SK-N-SH (cell line): ENCODE measurements around the gene ZBED1. TPM values are rescaled to one million over a fixed set of nuclear protein-coding genes. Genes with fewer than 3 reads are reported as not detected.

ENCODE experiments used
- CTCF ChIA-PET: fragments of 300-600, 350-600 bp; formaldehyde crosslinking; extraction: SDS; loops from one replicate; lab custom pipeline; 2021; lab: Yijun Ruan, JAX
- POLR2A ChIA-PET: fragments of 350-600 bp; sonication (Branson Sonifier 250); formaldehyde crosslinking; extraction: SDS; loops from one replicate; lab custom pipeline; 2020; ENCODE audit warnings: antibody characterized with exemption, inconsistent platforms; lab: Yijun Ruan, JAX
- DNase-seq: peaks from one replicate; pipeline ENCODE4 v3.0.0; 2012
- H2AFZ ChIP-seq: fragments of 200-600 bp; sonication (generic); 2 replicates; pipeline ENCODE4 v1.8.1; 2016; ENCODE audit warnings: antibody characterized with exemption, mild to moderate bottlenecking, low read depth
- H3F3A ChIP-seq: fragments of 200-600 bp; sonication (generic); replicated peaks from 2 replicates; pipeline ENCODE3; 2016; ENCODE audit warnings: antibody characterized with exemption, mild to moderate bottlenecking; ENCODE audit not compliant: insufficient read depth
- H3K27ac ChIP-seq, 2 experiments: fragments of 200-500 bp in 1 of 2; fragments of 200-600 bp in 1 of 2; sonication (Bioruptor generic) in 1 of 2; sonication (generic), shearing (Covaris generic) in 1 of 2; 2 replicates each; pipeline versions ENCODE4 v1.5.1 to v1.6.1; 2014 to 2016; ENCODE audit warnings: low read depth in 2 of 2, inconsistent platforms in 1 of 2, low read length in 1 of 2, mild to moderate bottlenecking in 1 of 2, mixed read lengths in 1 of 2
- H3K27me3 ChIP-seq: fragments of 200-600 bp; sonication (generic), shearing (Covaris generic); 2 replicates; pipeline ENCODE4 v1.6.1; 2016; ENCODE audit warnings: mixed run types; ENCODE audit not compliant: insufficient read depth
- H3K36me3 ChIP-seq, 2 experiments: fragments of 200-500 bp in 1 of 2; fragments of 200-600 bp in 1 of 2; sonication (Bioruptor generic) in 1 of 2; sonication (generic) in 1 of 2; replicated peaks in 1 of 2; 2 replicates each; pipeline versions ENCODE3 to v1.5.1; 2014 to 2016; ENCODE audit warnings: low read length in 1 of 2, mild to moderate bottlenecking in 1 of 2; ENCODE audit not compliant: insufficient read depth in 2 of 2, control insufficient read depth in 1 of 2
- H3K4me1 ChIP-seq, 2 experiments: fragments of 200-500 bp in 1 of 2; fragments of 200-600 bp in 1 of 2; sonication (Bioruptor generic) in 1 of 2; sonication (generic), shearing (Covaris generic) in 1 of 2; 2 replicates each; pipeline versions ENCODE4 v1.5.1 to v1.6.1; 2014 to 2016; ENCODE audit warnings: low read depth in 1 of 2, low read length in 1 of 2, mixed run types in 1 of 2; ENCODE audit not compliant: insufficient read depth in 2 of 2, control insufficient read depth in 1 of 2
- H3K4me2 ChIP-seq: fragments of 200-600 bp; sonication (generic), shearing (Covaris generic); 2 replicates; pipeline ENCODE4 v1.6.1; 2017; ENCODE audit warnings: mixed run types
- H3K4me3 ChIP-seq, 2 experiments: fragments of 200-500 bp in 1 of 2; fragments of 200-600 bp in 1 of 2; sonication (Bioruptor generic) in 1 of 2; sonication (generic), shearing (Covaris generic) in 1 of 2; 2 replicates each; pipeline versions ENCODE4 v1.5.1 to v1.8.1; 2014 to 2016; ENCODE audit warnings: low read depth in 2 of 2, inconsistent platforms in 1 of 2, low read length in 1 of 2, mild to moderate bottlenecking in 1 of 2, mixed read lengths in 1 of 2, moderate library complexity in 1 of 2
- H3K79me2 ChIP-seq: fragments of 200-600 bp; sonication (generic); 2 replicates; pipeline ENCODE4 v1.8.1; 2017; ENCODE audit warnings: mild to moderate bottlenecking; ENCODE audit not compliant: insufficient read depth
- H3K9ac ChIP-seq: fragments of 200-600 bp; sonication (generic); 2 replicates; pipeline ENCODE4 v1.6.1; 2017; ENCODE audit warnings: mixed run types
- H3K9me2 ChIP-seq: fragments of 200-600 bp; sonication (generic); 2 replicates; pipeline ENCODE4 v1.6.1; 2017; ENCODE audit warnings: mixed run types
- H3K9me3 ChIP-seq: fragments of 200-600 bp; sonication (generic); 2 replicates; pipeline ENCODE4 v1.6.1; 2017; ENCODE audit warnings: mixed run types, mild to moderate bottlenecking, moderate library complexity
- H4K20me1 ChIP-seq: fragments of 200-600 bp; sonication (generic); 2 replicates; pipeline ENCODE4 v1.6.1; 2017; ENCODE audit warnings: mild to moderate bottlenecking, mixed run types; ENCODE audit not compliant: insufficient read depth
- CHD2 ChIP-seq: fragments of 150-350 bp; IDR thresholded peaks from 2 replicates; pipeline ENCODE4 v1.6.1; 2018; ENCODE audit warnings: low read length; ENCODE audit not compliant: partially characterized antibody
- FOSL2 ChIP-seq: IDR thresholded peaks from 2 replicates; pipeline ENCODE4 v1.4.0; 2012; ENCODE audit warnings: low read depth, mild to moderate bottlenecking, moderate library complexity, borderline replicate concordance
- NRF1 ChIP-seq: IDR thresholded peaks from 2 replicates; pipeline ENCODE4 v1.6.1; 2012; ENCODE audit warnings: low read depth, mild to moderate bottlenecking, low read length
- REST ChIP-seq: IDR thresholded peaks from 2 replicates; pipeline ENCODE4 v1.6.1; 2012; ENCODE audit warnings: mild to moderate bottlenecking, low read depth, low read length, moderate library complexity
- WGBS: methylation state at CpG from one replicate; pipeline ENCODE4 v1.1.6; 2017; ENCODE audit warnings: low lambda C conversion rate; 5-methylcytosine and 5-hydroxymethylcytosine counted together
- polyA plus RNA-seq, 3 experiments: library from polyadenylated mRNA; depleted of rRNA; stranded (reverse); fragments of >200 nt; gene quantifications; 2 replicates each; pipeline ENCODE4 v1.2.3, GENCODE V29; 2012

The ZBED1 gene
- polyA plus RNA-seq, 1 of the 3 experiments (the other 2 are of a cell fraction): 16.7 TPM

DNA sequence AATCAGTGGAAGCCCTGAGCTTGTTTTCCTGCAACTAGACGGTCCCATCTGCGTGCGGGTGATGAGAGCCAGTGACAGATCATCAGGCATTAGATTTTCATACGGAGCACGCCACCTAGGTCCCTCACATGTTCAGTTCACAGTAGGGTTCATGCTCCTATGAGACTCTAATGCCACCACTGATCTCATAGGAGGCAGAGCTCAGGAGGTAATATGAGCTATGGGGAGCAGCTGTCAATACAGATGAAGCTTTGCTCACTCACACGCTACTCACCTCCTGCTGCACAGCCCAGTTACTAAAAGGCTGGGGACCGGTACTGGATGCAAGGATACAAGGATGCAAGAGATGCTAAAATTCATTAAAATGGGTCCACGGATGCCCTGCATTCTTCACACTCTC, 61.2 kb downstream of the ZBED1 start:
- Histone ChIP-seq H3K4me3 (no peak overlapping the region), H4K20me1 (no peaks in the 10 kb centered on the region), H3K27me3 (no peaks in the 10 kb centered on the region), H3K9me2 (no peaks in the 10 kb centered on the region), H2AFZ (no peak overlapping the region), H3F3A (no peaks in the 10 kb centered on the region), H3K9me3 (no peaks in the 10 kb centered on the region), H3K4me1 (no peaks in the 10 kb centered on the region), H3K79me2 (peaks cover 16% of the 10 kb centered on the region), H3K36me3 (peaks cover 0 to 7% of the 10 kb centered on the region in 2 experiments), H3K9ac (no peak overlapping the region), H3K4me2 (no peak overlapping the region), H3K27ac (no peak overlapping the region)
- CTCF ChIA-PET: no interaction called here
- DNase-seq: no peak
- no peak for TF ChIP-seq REST
- TF ChIP-seq NRF1: no peak
- no peak for TF ChIP-seq FOSL2
- TF ChIP-seq CHD2: no peak
- POLR2A ChIA-PET: no interaction called here
- WGBS: 85% methylated on average over 8 of the region's 8 CpGs

Other genes starting within 250 kb of the ZBED1 start
- 33.8 and 34.3 TPM in 2 replicates for gene DHRSX, start within 50 bp of the ZBED1 start, polyA plus RNA-seq (2012; rRNA removed)
- gene CD99, start 190.3 kb upstream of the ZBED1 start, polyA plus RNA-seq (2012; rRNA removed): 149 and 346 TPM in 2 replicates